Measurements from ENCODE around the gene RPL3.
"Not testable (repeated sequence)": the region's sequence is repeated elsewhere in the genome, so short reads cannot be mapped to it uniquely, and the experiment has no call there.

The RPL3 gene

GRCh38 chr22:39319284-39320022, at the start of gene RPL3:
TSS of gene RPL3 (minus strand) at chr22:39319623. CDS start at chr22:39319597, 26 bp downstream.
- in situ Hi-C loops (cut with HindIII; ENCODE audit: low pct_ligation_motif_present, low pct_unique_long_range_greater_than_20kb, low sequenced_read_pairs) = no loop called here
- DNase-seq = peak; percentile 97

GRCh38 chr22:39369186-39369585, 49.8 kb upstream of the RPL3 start:
- in situ Hi-C loops (cut with HindIII; ENCODE audit: low pct_ligation_motif_present, low pct_unique_long_range_greater_than_20kb, low sequenced_read_pairs) = no loop called here
- DNase-seq = no peak

GRCh38 chr22:39368461-39368911, 49.1 kb upstream of the RPL3 start:
- no peak for DNase-seq
- in situ Hi-C loops (cut with HindIII; ENCODE audit: low pct_ligation_motif_present, low pct_unique_long_range_greater_than_20kb, low sequenced_read_pairs) = no loop called here

GRCh38 chr22:39367035-39367434, 47.6 kb upstream of the RPL3 start:
- no peak for DNase-seq
- in situ Hi-C loops (cut with HindIII; ENCODE audit: low pct_ligation_motif_present, low pct_unique_long_range_greater_than_20kb, low sequenced_read_pairs) = no loop called here

GRCh38 chr22:39365492-39365780, 46.0 kb upstream of the RPL3 start:
- DNase-seq = no peak
- in situ Hi-C loops (cut with HindIII; ENCODE audit: low pct_ligation_motif_present, low pct_unique_long_range_greater_than_20kb, low sequenced_read_pairs) = no loop called here

- in situ Hi-C loops (cut with HindIII; ENCODE audit: low pct_ligation_motif_present, low pct_unique_long_range_greater_than_20kb, low sequenced_read_pairs) = no loop called here
- DNase-seq = no peak
Observed at GRCh38 chr22:39364714-39365491, 45.5 kb upstream of the RPL3 start.

- in situ Hi-C loops (cut with HindIII; ENCODE audit: low pct_ligation_motif_present, low pct_unique_long_range_greater_than_20kb, low sequenced_read_pairs) = no loop called here
- DNase-seq = no peak
Observed at GRCh38 chr22:39363751-39364515, 44.5 kb upstream of the RPL3 start.

GRCh38 chr22:39362932-39363331, 43.5 kb upstream of the RPL3 start:
- in situ Hi-C loops (cut with HindIII; ENCODE audit: low pct_ligation_motif_present, low pct_unique_long_range_greater_than_20kb, low sequenced_read_pairs) = no loop called here
- DNase-seq = no peak

- no peak for DNase-seq
- in situ Hi-C loops (cut with HindIII; ENCODE audit: low pct_ligation_motif_present, low pct_unique_long_range_greater_than_20kb, low sequenced_read_pairs) = no loop called here
Observed at GRCh38 chr22:39362271-39362670, 42.8 kb upstream of the RPL3 start.

GRCh38 chr22:39361496-39361895, 42.1 kb upstream of the RPL3 start:
- in situ Hi-C loops (cut with HindIII; ENCODE audit: low pct_ligation_motif_present, low pct_unique_long_range_greater_than_20kb, low sequenced_read_pairs) = no loop called here
- no peak for DNase-seq

GRCh38 chr22:39360674-39361413, 41.4 kb upstream of the RPL3 start:
- in situ Hi-C loops (cut with HindIII; ENCODE audit: low pct_ligation_motif_present, low pct_unique_long_range_greater_than_20kb, low sequenced_read_pairs) = no loop called here
- DNase-seq = peak; percentile 28

- in situ Hi-C loops (cut with HindIII; ENCODE audit: low pct_ligation_motif_present, low pct_unique_long_range_greater_than_20kb, low sequenced_read_pairs) = no loop called here
- DNase-seq = no peak
Observed at GRCh38 chr22:39360242-39360641, 40.8 kb upstream of the RPL3 start.

- in situ Hi-C loops (cut with HindIII; ENCODE audit: low pct_ligation_motif_present, low pct_unique_long_range_greater_than_20kb, low sequenced_read_pairs) = no loop called here
- DNase-seq = no peak
Observed at GRCh38 chr22:39359659-39360195, 40.3 kb upstream of the RPL3 start.

- in situ Hi-C loops (cut with HindIII; ENCODE audit: low pct_ligation_motif_present, low pct_unique_long_range_greater_than_20kb, low sequenced_read_pairs); DNase-seq: not testable (repeated sequence)
Observed at GRCh38 chr22:39358197-39358596, 38.8 kb upstream of the RPL3 start.

GRCh38 chr22:39357110-39358108, 38.0 kb upstream of the RPL3 start:
- in situ Hi-C loops (cut with HindIII; ENCODE audit: low pct_ligation_motif_present, low pct_unique_long_range_greater_than_20kb, low sequenced_read_pairs); DNase-seq: not testable (repeated sequence)

- in situ Hi-C loops (cut with HindIII; ENCODE audit: low pct_ligation_motif_present, low pct_unique_long_range_greater_than_20kb, low sequenced_read_pairs) = no loop called here
- DNase-seq = no peak
Observed at GRCh38 chr22:39356464-39356863, 37.0 kb upstream of the RPL3 start.

GRCh38 chr22:39355805-39356204, 36.4 kb upstream of the RPL3 start:
- DNase-seq; in situ Hi-C loops (cut with HindIII; ENCODE audit: low pct_ligation_motif_present, low pct_unique_long_range_greater_than_20kb, low sequenced_read_pairs): not testable (repeated sequence)

Data from ACHN (cell line).